CD4-positive, CD25-positive, alpha-beta regulatory T cell (primary cell): ENCODE measurements around the gene GNAL. TPM values are rescaled to one million over a fixed set of nuclear protein-coding genes. Genes with fewer than 3 reads are reported as not detected.

Source experiments
- ATAC-seq, 2 donors: fragments of 150-1000 bp; cut with Tn5 transposase; one replicate each; pipeline ENCODE4 v1.10.0; 2021; ENCODE audit warnings: low read depth in 2 of 2, moderate number of reproducible peaks in 2 of 2, moderate library complexity in 1 of 2
- DNase-seq, 3 donors: peaks; one replicate each; pipeline versions ENCODE4 v3.0.0 to v3.0.0-alpha.2; 2012 to 2022; ENCODE audit warnings: mixed read lengths in 1 of 3
- H3K27ac ChIP-seq: one replicate; pipeline ENCODE4 v1.7.0; 2013; ENCODE audit warnings: mild to moderate bottlenecking, low read length; ENCODE audit not compliant: insufficient read depth, poor library complexity, severe bottlenecking
- H3K27me3 ChIP-seq: one replicate; pipeline ENCODE4 v1.7.0; 2013; ENCODE audit warnings: low read length; ENCODE audit not compliant: control insufficient read depth, insufficient read depth
- H3K36me3 ChIP-seq: one replicate; pipeline ENCODE4 v1.7.0; 2013; ENCODE audit warnings: mild to moderate bottlenecking, low read length, moderate library complexity; ENCODE audit not compliant: control insufficient read depth, insufficient read depth
- H3K4me1 ChIP-seq: 2 replicates; pipeline ENCODE4 v1.7.0; 2013; ENCODE audit warnings: mild to moderate bottlenecking, low read length; ENCODE audit not compliant: insufficient read depth, control insufficient read depth, poor library complexity, severe bottlenecking
- H3K4me3 ChIP-seq: one replicate; pipeline ENCODE4 v1.7.0; 2013; ENCODE audit warnings: low read depth, mild to moderate bottlenecking, low read length, moderate library complexity
- H3K9me3 ChIP-seq, 2 experiments: 1 replicate in 1 of 2; 2 replicates in 1 of 2; pipeline ENCODE4 v1.7.0; 2013; ENCODE audit warnings: low read length in 2 of 2, mild to moderate bottlenecking in 1 of 2, moderate library complexity in 1 of 2; ENCODE audit not compliant: control insufficient read depth in 2 of 2
- H3K27ac Mint-ChIP-seq, 3 donors: one replicate each; pipeline ENCODE4 v1.8.0; 2020 to 2022; ENCODE audit warnings: mild to moderate bottlenecking in 3 of 3, mixed read lengths in 3 of 3, moderate library complexity in 2 of 3
- H3K27me3 Mint-ChIP-seq: one replicate; pipeline ENCODE4 v1.8.0; 2022; ENCODE audit warnings: mild to moderate bottlenecking, mixed read lengths
- H3K36me3 Mint-ChIP-seq: one replicate; pipeline ENCODE4 v1.8.0; 2020; ENCODE audit warnings: mixed read lengths
- H3K4me1 Mint-ChIP-seq, 4 donors: one replicate each; pipeline ENCODE4 v1.8.0; 2020 to 2022; ENCODE audit warnings: mixed read lengths in 4 of 4, mild to moderate bottlenecking in 1 of 4
- H3K4me3 Mint-ChIP-seq, 4 donors: one replicate each; pipeline ENCODE4 v1.8.0; 2020 to 2022; ENCODE audit warnings: mild to moderate bottlenecking in 4 of 4, mixed read lengths in 4 of 4, moderate library complexity in 3 of 4
- H3K9me3 Mint-ChIP-seq, 7 donors: one replicate each; pipeline ENCODE4 v1.8.0; 2020 to 2022; ENCODE audit warnings: mixed read lengths in 7 of 7, mild to moderate bottlenecking in 3 of 7, moderate library complexity in 2 of 7
- polyA plus RNA-seq, 4 donors: library from polyadenylated mRNA; unstranded; fragments of 300-500 nt; fragmentation: Illumina TruSeq; gene quantifications; one replicate each; pipeline ENCODE4 v1.2.3, GENCODE V29; 2021
- total RNA-seq: library from RNA; stranded (reverse); gene quantifications from one replicate; pipeline ENCODE4 v1.2.3, GENCODE V29; 2022

The GNAL gene
- total and polyA plus RNA-seq, 5 donors from 2014 or later: 0.05 to 0.76 (median 0.09) TPM; not detected in 2

DNA sequence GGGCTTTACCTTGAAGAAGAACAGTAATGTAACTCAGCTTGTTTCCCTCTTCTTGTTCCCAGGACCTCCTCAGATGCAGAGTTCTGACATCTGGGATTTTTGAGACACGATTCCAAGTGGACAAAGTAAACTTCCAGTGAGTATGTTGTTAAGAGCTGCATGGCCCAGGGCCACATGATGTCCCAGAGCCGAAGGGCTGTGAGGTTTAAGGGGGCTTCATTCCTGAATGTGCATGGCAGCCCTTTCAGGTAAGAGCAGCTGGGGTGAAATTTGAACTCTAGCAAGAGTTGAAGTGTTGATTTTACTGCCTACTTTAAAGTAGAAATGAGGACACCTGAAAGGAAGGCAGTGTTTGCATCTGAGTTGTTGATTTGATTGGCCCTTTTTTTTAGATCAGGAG, 175.4 kb downstream of the GNAL start:
- no peak overlapping the region for H3K27ac Mint-ChIP-seq

DNA sequence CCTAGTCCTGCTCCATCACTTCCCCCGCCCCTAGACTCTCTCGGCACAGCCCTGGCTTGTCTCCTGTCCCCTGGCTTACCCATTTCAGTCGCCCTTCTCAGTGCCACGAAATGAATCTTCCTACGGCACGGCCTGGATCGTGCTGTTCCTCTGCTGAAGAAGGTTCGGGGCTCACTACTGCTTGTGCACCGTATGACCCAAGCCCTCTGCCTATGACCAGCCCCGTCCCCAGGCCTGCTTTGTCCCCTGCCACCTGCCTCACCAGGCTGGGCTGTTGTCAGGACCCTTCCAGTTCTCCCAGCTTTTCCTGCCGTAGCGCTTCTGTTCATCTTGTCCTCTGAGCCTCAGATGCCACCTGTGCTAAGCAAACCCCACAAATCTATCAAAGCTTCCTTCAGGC, 176.0 kb downstream of the GNAL start:
- H3K4me3 Mint-ChIP-seq: no peak overlapping the region
- H3K27me3 ChIP-seq: peaks cover 2% of the 10 kb centered on the region

More for the DNA sequence above, 175.4 kb downstream of the GNAL start:
- H3K36me3 Mint-ChIP-seq: no peaks in the 10 kb centered on the region
- peaks cover 2% of the 10 kb centered on the region for H3K27me3 ChIP-seq
- no peaks in the 10 kb centered on the region for H3K9me3 Mint-ChIP-seq
- no peaks in the 10 kb centered on the region for H3K9me3 ChIP-seq
- H3K36me3 ChIP-seq: no peaks in the 10 kb centered on the region
- no peak for DNase-seq
- H3K4me1 ChIP-seq: no peaks in the 10 kb centered on the region
- no peak overlapping the region for H3K27ac ChIP-seq
- no peak for ATAC-seq
- H3K4me1 Mint-ChIP-seq: peaks cover 0 to 2% (median 0%) of the 10 kb centered on the region in 4 donors
- no peak overlapping the region for H3K4me3 ChIP-seq
- no peak overlapping the region for H3K4me3 Mint-ChIP-seq
- peaks cover 22% of the 10 kb centered on the region for H3K27me3 Mint-ChIP-seq

DNA sequence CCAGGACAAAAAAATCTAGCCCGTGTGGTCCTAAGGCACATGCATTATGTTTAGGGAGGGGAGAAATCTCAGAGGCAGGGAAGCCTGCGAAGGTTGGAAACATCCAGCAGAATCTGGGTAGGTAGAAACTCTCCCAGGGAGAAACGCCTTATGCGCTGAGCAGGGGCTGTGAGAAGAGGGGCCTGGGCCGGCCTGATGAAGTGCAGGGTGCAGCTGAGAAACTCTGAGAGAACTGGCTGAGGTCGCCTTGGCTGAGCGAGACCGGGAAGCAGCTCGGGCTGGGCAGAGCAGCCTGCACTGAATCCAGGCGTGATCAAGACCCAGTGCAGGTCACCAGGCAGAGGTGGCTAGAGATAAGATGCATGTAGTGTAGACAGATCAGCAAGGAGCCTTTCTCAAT, 177.3 kb downstream of the GNAL start:
- Histone ChIP-seq H3K27me3 (peaks cover 2% of the 10 kb centered on the region), H3K27ac (no peak overlapping the region), H3K36me3 (no peaks in the 10 kb centered on the region), H3K4me1 (no peaks in the 10 kb centered on the region), H3K9me3 (no peaks in the 10 kb centered on the region), H3K4me3 (no peak overlapping the region)
- no peak for DNase-seq
- Mint-ChIP-seq H3K27me3 (peaks cover 23% of the 10 kb centered on the region), H3K4me1 (peaks cover 0 to 2% (median 0%) of the 10 kb centered on the region in 4 donors), H3K9me3 (no peaks in the 10 kb centered on the region), H3K27ac (no peak overlapping the region), H3K36me3 (no peaks in the 10 kb centered on the region), H3K4me3 (no peak overlapping the region)
- ATAC-seq: no peak

More for the DNA sequence above, 176.0 kb downstream of the GNAL start:
- Histone ChIP-seq H3K4me3 (no peak overlapping the region), H3K4me1 (no peaks in the 10 kb centered on the region), H3K9me3 (no peaks in the 10 kb centered on the region), H3K36me3 (no peaks in the 10 kb centered on the region), H3K27ac (no peak overlapping the region)
- Mint-ChIP-seq H3K27ac (peak overlapping the region in 1 of 3 donors; percentile 44), H3K36me3 (no peaks in the 10 kb centered on the region), H3K4me1 (peaks cover 0 to 2% (median 0%) of the 10 kb centered on the region in 4 donors), H3K27me3 (peaks cover 22% of the 10 kb centered on the region), H3K9me3 (no peaks in the 10 kb centered on the region)
- DNase-seq (no peak), ATAC-seq (no peak)

DNA sequence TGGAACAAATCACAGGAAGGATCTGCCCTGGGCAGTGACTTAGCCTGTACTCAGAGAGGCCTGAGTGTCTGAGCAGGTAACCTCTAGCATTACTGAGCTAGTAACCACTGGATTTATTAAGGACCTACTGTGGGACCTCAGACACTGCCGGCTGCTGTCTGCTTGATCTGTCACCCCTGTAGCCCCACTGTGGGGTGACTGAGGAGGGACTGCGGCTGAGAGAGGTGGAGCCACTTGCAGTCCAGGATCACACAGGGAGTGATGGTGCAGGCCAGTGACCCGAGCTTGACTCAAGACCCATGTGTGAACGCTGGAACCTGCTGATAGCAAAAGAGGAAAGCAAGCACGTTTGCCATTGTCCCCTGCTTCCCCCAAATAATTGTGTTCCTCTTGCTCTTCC, 177.7 kb downstream of the GNAL start:
- Histone ChIP-seq H3K27me3 (peaks cover 2% of the 10 kb centered on the region), H3K4me1 (no peaks in the 10 kb centered on the region), H3K9me3 (no peaks in the 10 kb centered on the region), H3K4me3 (no peak overlapping the region), H3K36me3 (no peaks in the 10 kb centered on the region), H3K27ac (no peak overlapping the region)
- ATAC-seq: no peak
- peak overlapping the region in 1 of 3 donors; percentile 71 for H3K27ac Mint-ChIP-seq
- DNase-seq: no peak
- no peak overlapping the region for H3K4me3 Mint-ChIP-seq
- H3K27me3 Mint-ChIP-seq: peaks cover 25% of the 10 kb centered on the region
- H3K4me1 Mint-ChIP-seq: peaks cover 0 to under 1% (median 0%) of the 10 kb centered on the region in 4 donors
- H3K36me3 Mint-ChIP-seq: no peaks in the 10 kb centered on the region
- H3K9me3 Mint-ChIP-seq: no peaks in the 10 kb centered on the region

DNA sequence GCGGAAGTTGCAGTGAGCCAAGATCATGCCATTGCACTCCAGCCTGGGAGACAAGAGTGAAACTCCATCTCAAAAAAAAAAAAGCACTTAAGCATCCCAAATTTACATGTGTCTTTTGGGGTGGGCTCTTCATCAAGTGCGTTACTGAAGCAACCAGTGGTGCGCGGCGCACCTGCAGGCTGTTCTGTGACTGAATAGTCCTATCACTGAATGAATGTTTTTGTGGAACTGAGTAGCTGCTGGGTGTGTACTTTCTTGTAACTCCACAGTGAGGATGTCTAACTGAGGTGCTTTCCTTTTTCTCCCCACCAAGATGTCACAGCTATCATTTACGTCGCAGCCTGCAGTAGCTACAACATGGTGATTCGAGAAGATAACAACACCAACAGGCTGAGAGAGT, 179.2 kb downstream of the GNAL start:
- no peaks in the 10 kb centered on the region for H3K4me1 ChIP-seq
- DNase-seq (no peak), ATAC-seq (no peak)
- H3K4me3 ChIP-seq: no peak overlapping the region
- Mint-ChIP-seq H3K4me3 (no peak overlapping the region), H3K27me3 (peaks cover 25% of the 10 kb centered on the region), H3K4me1 (no peaks in the 10 kb centered on the region), H3K27ac (no peak overlapping the region), H3K9me3 (no peaks in the 10 kb centered on the region), H3K36me3 (no peaks in the 10 kb centered on the region)
- no peaks in the 10 kb centered on the region for H3K36me3 ChIP-seq
- H3K9me3 ChIP-seq: no peaks in the 10 kb centered on the region
- no peak overlapping the region for H3K27ac ChIP-seq
- peaks cover 2% of the 10 kb centered on the region for H3K27me3 ChIP-seq

DNA sequence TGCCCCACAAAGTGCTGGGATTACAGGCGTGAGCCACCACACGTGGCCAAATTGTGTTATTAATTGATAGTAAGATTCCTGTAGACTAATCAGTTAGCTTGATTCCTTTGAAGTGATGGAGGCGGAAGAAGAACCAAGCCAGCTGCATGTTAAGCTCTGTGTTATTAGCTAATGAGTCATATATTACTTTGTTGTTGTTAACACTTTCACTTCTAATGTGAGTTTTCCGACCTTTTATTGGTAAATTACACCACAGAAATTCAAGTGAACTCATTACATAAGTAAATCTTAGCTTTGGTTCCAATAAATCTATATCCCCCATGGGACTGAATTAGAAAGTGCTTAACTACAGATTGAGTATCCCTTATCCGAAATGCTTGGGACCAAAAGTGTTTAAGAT, 182.4 kb downstream of the GNAL start:
- Histone ChIP-seq H3K27ac (no peak overlapping the region), H3K4me3 (no peak overlapping the region), H3K9me3 (no peaks in the 10 kb centered on the region), H3K27me3 (peaks cover 2% of the 10 kb centered on the region), H3K36me3 (no peaks in the 10 kb centered on the region), H3K4me1 (no peaks in the 10 kb centered on the region)
- no peak overlapping the region for H3K4me3 Mint-ChIP-seq
- no peaks in the 10 kb centered on the region for H3K4me1 Mint-ChIP-seq
- DNase-seq (peak in 1 of 3 donors; percentile 34), ATAC-seq (peak in 1 of 2 donors; percentile 62)
- peaks cover 5% of the 10 kb centered on the region for H3K27me3 Mint-ChIP-seq
- no peaks in the 10 kb centered on the region for H3K9me3 Mint-ChIP-seq
- no peak overlapping the region for H3K27ac Mint-ChIP-seq
- peaks cover 5% of the 10 kb centered on the region for H3K36me3 Mint-ChIP-seq

DNA sequence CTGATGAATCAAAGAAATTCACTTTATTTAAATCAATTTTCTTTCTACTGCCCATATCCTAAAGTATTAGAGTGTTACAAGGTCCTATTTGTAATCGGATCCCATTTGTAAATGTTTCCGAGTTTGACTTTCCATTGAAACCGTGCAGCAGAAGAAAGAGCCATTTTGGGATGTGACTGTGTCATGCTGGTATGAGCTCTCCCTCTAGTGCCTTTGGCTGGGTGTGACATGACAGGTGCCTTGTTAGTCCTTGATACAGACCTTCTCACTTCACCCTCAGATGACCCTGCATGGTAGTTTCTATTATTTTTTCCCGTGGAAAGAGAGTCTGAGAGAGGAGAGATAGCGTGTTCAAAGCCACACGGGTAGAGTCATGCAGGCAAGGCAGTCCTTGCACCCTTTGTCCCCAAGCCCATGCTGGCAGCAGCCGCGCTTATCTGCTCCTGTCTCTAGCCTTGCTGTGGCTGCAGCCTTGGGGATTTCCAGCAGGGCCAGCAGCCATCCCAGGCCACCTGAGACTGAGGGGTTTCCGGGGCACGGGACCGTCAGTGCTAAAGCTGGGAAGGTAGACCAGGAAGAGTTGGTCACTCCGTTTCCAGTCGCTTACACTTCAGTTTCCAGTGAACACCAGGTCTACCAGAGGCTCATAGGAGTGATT, 183.5 kb downstream of the GNAL start:
- Mint-ChIP-seq H3K36me3 (peaks cover 5% of the 10 kb centered on the region), H3K4me1 (no peaks in the 10 kb centered on the region), H3K4me3 (no peak overlapping the region), H3K9me3 (no peaks in the 10 kb centered on the region), H3K27me3 (peaks cover 4% of the 10 kb centered on the region), H3K27ac (no peak overlapping the region)
- DNase-seq (peak in 1 of 3 donors; percentile 28), ATAC-seq (no peak)
- H3K4me3 ChIP-seq: no peak overlapping the region
- H3K36me3 ChIP-seq: peaks cover 3% of the 10 kb centered on the region
- no peaks in the 10 kb centered on the region for H3K9me3 ChIP-seq
- no peaks in the 10 kb centered on the region for H3K27me3 ChIP-seq
- no peak overlapping the region for H3K27ac ChIP-seq
- no peaks in the 10 kb centered on the region for H3K4me1 ChIP-seq

DNA sequence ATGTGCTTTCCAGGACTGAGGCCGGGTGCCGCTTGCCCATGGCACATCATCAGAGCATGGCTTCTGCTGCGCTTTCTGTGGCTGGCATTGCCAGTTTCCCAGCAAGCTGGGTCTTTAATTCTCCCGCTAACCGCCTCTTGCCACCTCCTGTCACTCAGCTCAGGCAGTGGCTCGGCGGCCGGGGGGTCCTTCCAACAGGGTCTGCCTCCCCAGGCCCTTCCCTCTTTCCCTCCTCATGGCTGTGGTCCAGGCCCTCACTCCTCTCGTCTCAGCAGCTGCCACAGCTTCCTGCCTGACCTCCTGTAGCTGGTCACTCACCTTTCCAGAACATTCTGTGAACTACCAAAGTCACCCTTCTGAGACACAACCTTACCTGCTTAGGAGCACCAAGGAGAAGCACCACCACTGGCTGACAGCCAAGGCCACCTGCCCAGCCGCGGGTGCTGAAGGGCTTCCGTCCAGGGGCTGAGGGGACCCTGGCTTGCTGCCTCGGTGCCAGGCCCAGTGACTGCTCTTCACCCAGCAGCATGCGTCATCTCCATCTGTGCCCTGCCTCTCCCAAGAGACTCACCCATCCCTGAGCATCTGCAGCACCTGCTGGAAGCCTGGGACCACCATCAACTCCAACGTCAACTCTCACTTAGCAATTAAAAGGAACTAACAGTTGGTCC, 184.7 kb downstream of the GNAL start:
- Mint-ChIP-seq H3K4me1 (no peaks in the 10 kb centered on the region), H3K27ac (no peak overlapping the region), H3K27me3 (peaks cover 4% of the 10 kb centered on the region), H3K36me3 (peaks cover 5% of the 10 kb centered on the region), H3K4me3 (no peak overlapping the region), H3K9me3 (no peaks in the 10 kb centered on the region)
- H3K36me3 ChIP-seq: peaks cover 6% of the 10 kb centered on the region
- no peak overlapping the region for H3K27ac ChIP-seq
- H3K4me3 ChIP-seq: no peak overlapping the region
- H3K9me3 ChIP-seq: no peaks in the 10 kb centered on the region
- ATAC-seq (no peak), DNase-seq (no peak)
- H3K27me3 ChIP-seq: no peaks in the 10 kb centered on the region
- H3K4me1 ChIP-seq: no peaks in the 10 kb centered on the region
